ENCODE data around the gene NKIRAS1.
A peak's percentile ranks its signal among the peaks of the same experiment; 100 is the strongest.
"Not testable (repeated sequence)": the region's sequence is repeated elsewhere in the genome, so short reads cannot be mapped to it uniquely, and the experiment has no call there.

NKIRAS1 gene

DNA sequence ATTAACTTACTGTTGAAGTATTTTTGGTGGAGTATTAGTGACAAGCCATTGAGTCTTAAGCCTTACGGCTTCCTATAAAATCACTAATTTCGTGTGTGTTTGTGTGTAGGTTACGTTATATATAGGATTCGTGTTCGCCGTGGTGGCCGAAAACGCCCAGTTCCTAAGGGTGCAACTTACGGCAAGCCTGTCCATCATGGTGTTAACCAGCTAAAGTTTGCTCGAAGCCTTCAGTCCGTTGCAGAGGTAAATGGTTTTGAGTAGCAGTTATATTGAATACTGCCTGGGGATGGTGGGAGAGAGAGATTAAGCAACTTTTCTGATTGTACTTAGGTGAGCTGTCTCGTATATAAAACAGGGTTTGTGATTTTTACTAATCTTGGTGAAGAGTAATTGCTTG, 1.5 kb upstream of the NKIRAS1 start:
- H3K9ac ChIP-seq (ENCODE audit: low read length) = peak overlapping the region; percentile 87
- not testable (repeated sequence) for H3K27ac ChIP-seq (ENCODE audit: low read depth, low read length); H3K23ac ChIP-seq (ENCODE audit: low read length); H3K36me3 ChIP-seq (ENCODE audit: control insufficient read depth, insufficient read depth, low read length); H3K4me1 ChIP-seq (ENCODE audit: control insufficient read depth, low read depth, low read length); H3K18ac ChIP-seq (ENCODE audit: low read length); H2BK5ac ChIP-seq (ENCODE audit: low read length); H3K79me1 ChIP-seq (ENCODE audit: low read length); H3K27me3 ChIP-seq (ENCODE audit: insufficient read depth, low read length, poor library complexity); H2AK5ac ChIP-seq (ENCODE audit: low read length); H4K8ac ChIP-seq (ENCODE audit: low read depth, low read length); H2BK15ac ChIP-seq (replicated peaks; ENCODE audit: low read depth); H4K5ac ChIP-seq (ENCODE audit: low read length); H2BK120ac ChIP-seq (ENCODE audit: low read depth, low read length); H3K4ac ChIP-seq (ENCODE audit: low read depth, low read length); DNase-seq
- H3K79me2 ChIP-seq (ENCODE audit: control insufficient read depth, insufficient read depth, low read length) = peaks cover 28% of the 10 kb centered on the region
- peak overlapping the region; percentile 99 for H3K56ac ChIP-seq (ENCODE audit: low read length)
- H3K4me3 ChIP-seq (ENCODE audit: low read length) = peak overlapping the region; percentile 70
- WGBS (ENCODE audit: extremely low coverage, insufficient coverage, low lambda C conversion rate) = no CpG with 5 or more reads among the region's 12 CpGs
- H3K4me2 ChIP-seq (ENCODE audit: low read length) = peak overlapping the region; percentile 70

DNA sequence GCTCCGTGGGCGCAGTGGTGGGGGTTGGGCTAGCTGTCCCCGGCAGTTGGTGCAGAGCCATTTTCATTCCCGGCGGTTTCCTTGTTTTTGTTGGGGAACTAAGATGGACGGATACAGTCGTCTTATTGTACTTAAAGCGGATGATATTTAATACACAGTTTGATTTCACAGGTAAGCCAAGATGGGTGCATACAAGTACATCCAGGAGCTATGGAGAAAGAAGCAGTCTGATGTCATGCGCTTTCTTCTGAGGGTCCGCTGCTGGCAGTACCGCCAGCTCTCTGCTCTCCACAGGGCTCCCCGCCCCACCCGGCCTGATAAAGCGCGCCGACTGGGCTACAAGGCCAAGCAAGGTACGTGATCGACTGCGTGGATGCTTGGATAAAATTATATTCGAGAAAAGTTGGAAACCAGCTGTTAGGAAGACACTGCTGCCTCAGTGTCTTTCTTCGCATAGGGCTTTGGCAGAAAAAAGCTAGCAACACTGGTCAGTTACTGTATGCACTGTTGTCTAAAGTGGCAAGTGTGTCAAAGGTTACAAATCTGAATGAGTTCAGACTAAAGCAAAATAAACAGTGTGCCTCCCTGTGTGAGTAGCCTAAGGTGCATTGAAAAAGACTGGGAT, 1.0 kb upstream of the NKIRAS1 start:
- not testable (repeated sequence) for H3K4me1 ChIP-seq (ENCODE audit: control insufficient read depth, low read depth, low read length); H4K5ac ChIP-seq (ENCODE audit: low read length); H2BK15ac ChIP-seq (replicated peaks; ENCODE audit: low read depth); H3K27me3 ChIP-seq (ENCODE audit: insufficient read depth, low read length, poor library complexity); H4K8ac ChIP-seq (ENCODE audit: low read depth, low read length); DNase-seq; H3K36me3 ChIP-seq (ENCODE audit: control insufficient read depth, insufficient read depth, low read length); H3K79me1 ChIP-seq (ENCODE audit: low read length); H2BK120ac ChIP-seq (ENCODE audit: low read depth, low read length)
- Histone ChIP-seq H3K4ac (ENCODE audit: low read depth, low read length) (peak overlapping the region; percentile 95), H3K4me3 (ENCODE audit: low read length) (peak overlapping the region; percentile 70), H3K9ac (ENCODE audit: low read length) (peak overlapping the region; percentile 87), H3K4me2 (ENCODE audit: low read length) (peak overlapping the region; percentile 70), H3K27ac (ENCODE audit: low read depth, low read length) (peak overlapping the region; percentile 42), H3K56ac (ENCODE audit: low read length) (peak overlapping the region; percentile 99), H2BK5ac (ENCODE audit: low read length) (peak overlapping the region; percentile 71), H3K23ac (ENCODE audit: low read length) (peak overlapping the region; percentile 94), H3K18ac (ENCODE audit: low read length) (peak overlapping the region; percentile 80), H2AK5ac (ENCODE audit: low read length) (peak overlapping the region; percentile 91), H3K79me2 (ENCODE audit: control insufficient read depth, insufficient read depth, low read length) (peaks cover 28% of the 10 kb centered on the region)
- no CpG with 5 or more reads among the region's 21 CpGs for WGBS (ENCODE audit: extremely low coverage, insufficient coverage, low lambda C conversion rate)

DNA sequence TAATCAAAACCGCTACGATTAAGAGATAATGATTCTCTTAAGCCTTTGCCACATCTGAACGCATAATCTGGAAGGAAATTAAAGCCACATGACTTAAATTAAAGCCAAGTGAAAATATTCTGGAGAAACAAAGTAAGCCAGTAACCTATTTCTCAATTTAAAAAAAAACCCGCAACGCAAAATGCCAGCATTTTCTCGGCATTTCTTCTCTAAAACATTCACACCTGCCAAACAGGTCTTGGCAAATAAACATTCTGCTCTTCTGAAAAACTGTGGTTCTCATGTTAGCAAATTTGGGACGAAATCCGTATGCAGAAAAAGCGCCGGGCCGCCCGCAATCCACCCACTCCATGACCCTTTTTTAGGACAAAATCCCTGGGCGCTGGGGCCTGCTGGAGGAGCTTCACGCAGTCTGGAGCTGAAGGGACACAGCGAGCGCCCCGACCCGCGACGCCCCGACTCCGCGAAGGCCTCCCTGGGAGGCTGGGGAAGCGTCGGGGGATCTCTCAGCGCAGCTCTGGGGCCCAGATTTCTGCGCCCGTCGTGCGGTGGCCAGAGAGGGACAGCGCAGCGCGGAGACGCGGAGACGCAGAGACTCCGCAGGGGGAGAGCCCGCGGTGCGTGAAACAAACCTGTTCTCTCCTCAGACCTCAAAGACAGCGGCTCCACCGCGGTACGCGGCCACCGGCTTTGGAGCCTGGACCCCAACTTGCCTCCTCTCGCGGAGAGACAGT, 471 bp downstream of the NKIRAS1 start:
- Histone ChIP-seq H4K8ac (ENCODE audit: low read depth, low read length) (no peak overlapping the region), H3K23ac (ENCODE audit: low read length) (no peak overlapping the region), H2BK5ac (ENCODE audit: low read length) (no peak overlapping the region), H3K36me3 (ENCODE audit: control insufficient read depth, insufficient read depth, low read length) (peaks cover 6% of the 10 kb centered on the region), H3K79me2 (ENCODE audit: control insufficient read depth, insufficient read depth, low read length) (peaks cover 28% of the 10 kb centered on the region), H2BK15ac (replicated peaks; ENCODE audit: low read depth) (no peak overlapping the region), H3K4me1 (ENCODE audit: control insufficient read depth, low read depth, low read length) (peaks cover 2% of the 10 kb centered on the region), H3K4ac (ENCODE audit: low read depth, low read length) (no peak overlapping the region), H3K56ac (ENCODE audit: low read length) (peak overlapping the region; percentile 94), H2BK120ac (ENCODE audit: low read depth, low read length) (no peak overlapping the region), H2AK5ac (ENCODE audit: low read length) (no peak overlapping the region), H3K79me1 (ENCODE audit: low read length) (peaks cover 6% of the 10 kb centered on the region), H3K4me2 (ENCODE audit: low read length) (peak overlapping the region; percentile 70), H3K9ac (ENCODE audit: low read length) (peak overlapping the region; percentile 91), H3K27ac (ENCODE audit: low read depth, low read length) (peak overlapping the region; percentile 14), H3K27me3 (ENCODE audit: insufficient read depth, low read length, poor library complexity) (no peaks in the 10 kb centered on the region), H4K5ac (ENCODE audit: low read length) (no peak overlapping the region), H3K18ac (ENCODE audit: low read length) (peak overlapping the region; percentile 45), H3K4me3 (ENCODE audit: low read length) (peak overlapping the region; percentile 80)
- DNase-seq = no peak
- no CpG with 5 or more reads among the region's 48 CpGs for WGBS (ENCODE audit: extremely low coverage, insufficient coverage, low lambda C conversion rate)

DNA sequence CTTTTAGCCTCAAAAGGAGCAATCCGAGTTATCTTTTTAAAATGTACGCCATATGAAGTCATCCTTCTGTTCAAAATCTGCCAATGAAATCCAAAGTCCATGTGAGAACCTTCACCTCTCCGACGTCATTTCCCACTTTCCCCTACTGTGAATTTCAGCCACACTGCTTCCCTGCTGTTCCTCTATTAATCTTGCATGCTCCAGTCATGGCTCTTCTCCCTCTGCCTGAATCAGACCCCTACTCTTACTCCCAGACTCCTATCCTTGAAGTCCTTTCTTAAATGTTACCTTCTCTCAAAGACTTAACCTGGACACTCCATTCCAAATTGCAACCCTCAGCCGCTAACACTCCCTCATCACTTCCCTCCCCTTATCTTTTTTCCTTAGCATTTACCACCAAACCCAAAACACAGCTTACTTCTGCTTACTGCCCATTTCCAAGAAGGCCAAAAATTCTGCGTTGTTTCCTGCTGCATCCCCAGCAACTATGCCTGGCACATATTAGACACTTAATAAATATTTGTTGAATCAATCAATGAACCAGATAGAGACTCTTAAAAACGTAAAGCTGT, 1.2 kb downstream of the NKIRAS1 start:
- H3K27ac ChIP-seq (ENCODE audit: low read depth, low read length) = no peak overlapping the region
- no peaks in the 10 kb centered on the region for H3K27me3 ChIP-seq (ENCODE audit: insufficient read depth, low read length, poor library complexity)
- H2BK120ac ChIP-seq (ENCODE audit: low read depth, low read length) = no peak overlapping the region
- no peak overlapping the region for H3K18ac ChIP-seq (ENCODE audit: low read length)
- peak overlapping the region; percentile 45 for H3K56ac ChIP-seq (ENCODE audit: low read length)
- H3K23ac ChIP-seq (ENCODE audit: low read length) = no peak overlapping the region
- DNase-seq = no peak
- no peak overlapping the region for H2BK15ac ChIP-seq (replicated peaks; ENCODE audit: low read depth)
- WGBS (ENCODE audit: extremely low coverage, insufficient coverage, low lambda C conversion rate) = 100% methylated on average over 1 of the region's 7 CpGs
- H3K36me3 ChIP-seq (ENCODE audit: control insufficient read depth, insufficient read depth, low read length) = peaks cover 6% of the 10 kb centered on the region
- peak overlapping the region; percentile 25 for H3K4me2 ChIP-seq (ENCODE audit: low read length)
- peaks cover 2% of the 10 kb centered on the region for H3K4me1 ChIP-seq (ENCODE audit: control insufficient read depth, low read depth, low read length)
- H3K79me2 ChIP-seq (ENCODE audit: control insufficient read depth, insufficient read depth, low read length) = peaks cover 28% of the 10 kb centered on the region
- no peak overlapping the region for H3K4me3 ChIP-seq (ENCODE audit: low read length)
- no peak overlapping the region for H2BK5ac ChIP-seq (ENCODE audit: low read length)
- no peak overlapping the region for H3K4ac ChIP-seq (ENCODE audit: low read depth, low read length)
- no peak overlapping the region for H4K8ac ChIP-seq (ENCODE audit: low read depth, low read length)
- H3K9ac ChIP-seq (ENCODE audit: low read length) = peak overlapping the region; percentile 39
- no peak overlapping the region for H2AK5ac ChIP-seq (ENCODE audit: low read length)
- H4K5ac ChIP-seq (ENCODE audit: low read length) = no peak overlapping the region
- peaks cover 6% of the 10 kb centered on the region for H3K79me1 ChIP-seq (ENCODE audit: low read length)

DNA sequence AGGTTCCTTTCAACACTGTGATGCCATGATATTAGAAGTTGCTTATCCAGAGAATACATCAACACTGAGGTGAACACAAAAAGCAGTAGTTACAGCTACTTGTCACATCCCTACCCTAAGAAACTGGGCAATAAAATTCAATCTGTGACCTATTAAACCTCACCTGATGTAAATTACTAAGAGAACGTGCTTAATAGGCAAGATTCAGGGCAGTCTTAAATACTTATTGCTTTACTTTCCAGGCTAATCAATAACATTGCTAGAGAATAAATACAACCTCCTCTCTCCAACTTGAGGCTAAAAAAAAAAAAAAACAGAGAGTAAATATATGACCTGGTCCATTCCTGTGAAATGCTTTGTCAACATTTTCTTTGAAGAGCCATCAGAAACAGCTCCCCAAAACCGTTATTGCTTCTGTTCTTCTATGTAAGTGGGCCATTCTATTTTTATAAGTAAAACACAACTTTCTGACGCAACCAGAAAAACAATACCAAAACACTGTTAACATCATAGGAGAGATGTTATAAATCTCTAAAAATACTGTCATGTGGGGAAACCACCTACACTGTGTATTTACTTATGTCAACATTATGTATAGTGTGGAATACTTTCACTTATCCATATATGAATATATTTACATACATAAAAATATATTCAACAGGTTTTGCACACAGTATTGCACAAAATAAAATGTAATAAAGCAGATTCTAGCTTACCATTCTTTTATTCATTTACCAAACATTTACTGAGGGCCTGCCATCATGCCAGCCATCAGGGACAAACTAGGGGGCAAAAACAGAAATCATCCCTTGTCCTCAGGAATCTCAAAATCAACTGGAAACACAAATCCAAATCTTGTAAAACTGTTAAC, 2.7 kb downstream of the NKIRAS1 start:
- H3K27ac ChIP-seq (ENCODE audit: low read depth, low read length) = no peak overlapping the region
- no peak overlapping the region for H3K9ac ChIP-seq (ENCODE audit: low read length)
- H4K8ac ChIP-seq (ENCODE audit: low read depth, low read length) = no peak overlapping the region
- H4K5ac ChIP-seq (ENCODE audit: low read length) = no peak overlapping the region
- no peak overlapping the region for H2BK5ac ChIP-seq (ENCODE audit: low read length)
- H2AK5ac ChIP-seq (ENCODE audit: low read length) = no peak overlapping the region
- H3K27me3 ChIP-seq (ENCODE audit: insufficient read depth, low read length, poor library complexity) = no peaks in the 10 kb centered on the region
- H2BK120ac ChIP-seq (ENCODE audit: low read depth, low read length) = no peak overlapping the region
- H3K4me2 ChIP-seq (ENCODE audit: low read length) = no peak overlapping the region
- no peak overlapping the region for H3K18ac ChIP-seq (ENCODE audit: low read length)
- H3K79me2 ChIP-seq (ENCODE audit: control insufficient read depth, insufficient read depth, low read length) = peaks cover 23% of the 10 kb centered on the region
- DNase-seq = no peak
- H3K79me1 ChIP-seq (ENCODE audit: low read length) = peaks cover 3% of the 10 kb centered on the region
- no CpG with 5 or more reads among the region's 3 CpGs for WGBS (ENCODE audit: extremely low coverage, insufficient coverage, low lambda C conversion rate)
- H3K56ac ChIP-seq (ENCODE audit: low read length) = no peak overlapping the region
- no peak overlapping the region for H3K4me3 ChIP-seq (ENCODE audit: low read length)
- H3K4ac ChIP-seq (ENCODE audit: low read depth, low read length) = no peak overlapping the region
- H3K23ac ChIP-seq (ENCODE audit: low read length) = no peak overlapping the region
- H3K36me3 ChIP-seq (ENCODE audit: control insufficient read depth, insufficient read depth, low read length) = peaks cover 2% of the 10 kb centered on the region
- no peak overlapping the region for H2BK15ac ChIP-seq (replicated peaks; ENCODE audit: low read depth)
- peaks cover 2% of the 10 kb centered on the region for H3K4me1 ChIP-seq (ENCODE audit: control insufficient read depth, low read depth, low read length)

All from mesendoderm (in vitro differentiated cells).